C4-2B (cell line): ENCODE results near the gene HOXD11.

Experiments used
- ZFX ChIP-seq: fragments of 450-650 bp; IDR thresholded peaks from 2 replicates; pipeline ENCODE4 v1.6.1; 2017
- TF ChIP-seq, protein P1 (sequence below): fragments of 450-650 bp; conservative IDR thresholded peaks from 2 replicates; pipeline ENCODE4 v1.5.1; 2017; ENCODE audit warnings: mild to moderate bottlenecking

- TF ChIP-seq, protein P1, sequence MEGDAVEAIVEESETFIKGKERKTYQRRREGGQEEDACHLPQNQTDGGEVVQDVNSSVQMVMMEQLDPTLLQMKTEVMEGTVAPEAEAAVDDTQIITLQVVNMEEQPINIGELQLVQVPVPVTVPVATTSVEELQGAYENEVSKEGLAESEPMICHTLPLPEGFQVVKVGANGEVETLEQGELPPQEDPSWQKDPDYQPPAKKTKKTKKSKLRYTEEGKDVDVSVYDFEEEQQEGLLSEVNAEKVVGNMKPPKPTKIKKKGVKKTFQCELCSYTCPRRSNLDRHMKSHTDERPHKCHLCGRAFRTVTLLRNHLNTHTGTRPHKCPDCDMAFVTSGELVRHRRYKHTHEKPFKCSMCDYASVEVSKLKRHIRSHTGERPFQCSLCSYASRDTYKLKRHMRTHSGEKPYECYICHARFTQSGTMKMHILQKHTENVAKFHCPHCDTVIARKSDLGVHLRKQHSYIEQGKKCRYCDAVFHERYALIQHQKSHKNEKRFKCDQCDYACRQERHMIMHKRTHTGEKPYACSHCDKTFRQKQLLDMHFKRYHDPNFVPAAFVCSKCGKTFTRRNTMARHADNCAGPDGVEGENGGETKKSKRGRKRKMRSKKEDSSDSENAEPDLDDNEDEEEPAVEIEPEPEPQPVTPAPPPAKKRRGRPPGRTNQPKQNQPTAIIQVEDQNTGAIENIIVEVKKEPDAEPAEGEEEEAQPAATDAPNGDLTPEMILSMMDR = no peak
- TF ChIP-seq ZFX = no peak
Measured at GRCh38 chr2:176150584-176151441, 43.7 kb downstream of the HOXD11 start.
